Esophagus squamous epithelium (tissue), 5 donors: ENCODE data around the gene MXRA5. TPM values are rescaled to one million over a fixed set of nuclear protein-coding genes. Genes with fewer than 3 reads are reported as not detected.
"Not testable (repeated sequence)": the region's sequence is repeated elsewhere in the genome, so short reads cannot be mapped to it uniquely, and the experiment has no call there.

Experiments
- DNase-seq: peaks from one replicate; lab custom pipeline; 2025; lab: John Stamatoyannopoulos, UW
- H3K27ac ChIP-seq, 4 donors: fragments of 200-600 bp; sonication (generic); one replicate each; pipeline ENCODE4 v1.5.1; 2016 to 2019; ENCODE audit warnings: mild to moderate bottlenecking in 1 of 4
- H3K27me3 ChIP-seq, 4 donors: fragments of 200-600 bp; sonication (generic); 1 replicate in 3 of 4; 2 replicates in 1 of 4; pipeline versions ENCODE4 v1.5.1 to v1.6.0; 2017 to 2021; ENCODE audit warnings: antibody characterized with exemption in 1 of 4
- H3K36me3 ChIP-seq, 3 donors: fragments of 200-600 bp; sonication (generic); one replicate each; pipeline ENCODE4 v1.5.1; 2016 to 2019
- H3K4me1 ChIP-seq, 3 donors: fragments of 200-600 bp; sonication (generic); one replicate each; pipeline ENCODE4 v1.5.1; 2017 to 2019
- H3K4me3 ChIP-seq, 4 donors: fragments of 200-600 bp; sonication (generic); 1 replicate in 3 of 4; 2 replicates in 1 of 4; pipeline ENCODE4 v1.5.1; 2016 to 2019; ENCODE audit warnings: mild to moderate bottlenecking in 2 of 4, moderate library complexity in 1 of 4
- H3K9me3 ChIP-seq, 3 donors: fragments of 200-600 bp; sonication (generic); one replicate each; pipeline ENCODE4 v1.5.1; 2016 to 2019
- CTCF ChIP-seq, 6 experiments: fragments of 450-650 bp in 4 of 6; fragments of 200-600 bp in 2 of 6; sonication (generic) in 2 of 6; IDR thresholded peaks; one replicate each; pipeline ENCODE4 v1.5.1; 2016 to 2019; ENCODE audit warnings: antibody characterized with exemption in 6 of 6, mild to moderate bottlenecking in 4 of 6, moderate library complexity in 4 of 6
- POLR2A ChIP-seq, 4 donors: fragments of 450-650 bp; IDR thresholded peaks; one replicate each; pipeline ENCODE4 v1.6.1; 2017; ENCODE audit warnings: antibody characterized with exemption in 4 of 4, mild to moderate bottlenecking in 4 of 4, moderate library complexity in 3 of 4
- WGBS, 2 donors: methylation state at CpG; one replicate each; pipeline ENCODE4 v1.1.5; 2018; 5-methylcytosine and 5-hydroxymethylcytosine counted together
- intact Hi-C: fragments of 100-400 bp; cut with DNase I; formaldehyde crosslinking; loops from one replicate; pipeline ENCODE4 v1.15.0; 2022
- total RNA-seq, 4 donors: library from RNA; depleted of rRNA; stranded (reverse); fragments of >200 nt; gene quantifications; one replicate each; pipeline ENCODE4 v1.1.0, GENCODE V29; 2016
- donor health status: DM: yes; HTN: yes; CAD: no.

The MXRA5 gene
- total RNA-seq, 4 donors from 2014 or later, result 4.3 to 9.9 (median 6.4) TPM

GRCh38 chrX:3280706-3281105 is 65.7 kb downstream of the MXRA5 start:
- Histone ChIP-seq H3K27me3 (no peaks in the 10 kb centered on the region), H3K36me3 (no peaks in the 10 kb centered on the region), H3K9me3 (peaks cover 0 to 7% (median 0%) of the 10 kb centered on the region in 3 donors), H3K4me1 (no peaks in the 10 kb centered on the region), H3K27ac (no peak overlapping the region), H3K4me3 (no peak overlapping the region)
- intact Hi-C loops, result no loop called here
- no peak for DNase-seq
- 34 to 78% methylated on average over 1 of the region's 1 CpG for WGBS, 2 donors
- no peak for TF ChIP-seq POLR2A (IDR thresholded peaks at IDR 0.05)

- H3K4me3 ChIP-seq, H3K27ac ChIP-seq, H3K27me3 ChIP-seq, H3K36me3 ChIP-seq, DNase-seq, intact Hi-C loops, H3K9me3 ChIP-seq: not testable (repeated sequence)
- 100% methylated on average over 1 of the region's 1 CpG for WGBS, 2 donors
- peaks cover 0 to 19% (median 0%) of the 10 kb centered on the region in 3 donors for H3K4me1 ChIP-seq
Observed at GRCh38 chrX:3273668-3274067, 72.8 kb downstream of the MXRA5 start.

GRCh38 chrX:3271834-3272186 is 74.6 kb downstream of the MXRA5 start:
- H3K9me3 ChIP-seq, result no peaks in the 10 kb centered on the region
- H3K27ac ChIP-seq, result peak overlapping the region in 1 of 4 donors; percentile 48
- peak overlapping the region in 1 of 4 donors; percentile 21 for H3K4me3 ChIP-seq
- intact Hi-C loops, result no loop called here
- no peak for DNase-seq
- no peaks in the 10 kb centered on the region for H3K27me3 ChIP-seq
- TF ChIP-seq POLR2A (IDR thresholded peaks at IDR 0.05) (no peak), CTCF (IDR thresholded peaks at IDR 0.05) (no peak)
- WGBS, 2 donors, result 10 to 18% methylated on average over 6 of the region's 6 CpGs
- peaks cover 0 to 19% (median 0%) of the 10 kb centered on the region in 3 donors for H3K4me1 ChIP-seq
- H3K36me3 ChIP-seq, result no peaks in the 10 kb centered on the region

GRCh38 chrX:3271183-3271833 is 75.1 kb downstream of the MXRA5 start:
- peak overlapping the region in 2 of 4 donors; percentile 21 to 48 for H3K27ac ChIP-seq

GRCh38 chrX:3268829-3269228 is 77.6 kb downstream of the MXRA5 start:
- TF ChIP-seq POLR2A (IDR thresholded peaks at IDR 0.05), result no peak
- TF ChIP-seq CTCF (IDR thresholded peaks at IDR 0.05), result no peak
- Histone ChIP-seq H3K27ac (peak overlapping the region in 1 of 4 donors; percentile 21), H3K4me1 (peaks cover 0 to 19% (median 0%) of the 10 kb centered on the region in 3 donors), H3K27me3 (no peaks in the 10 kb centered on the region), H3K36me3 (no peaks in the 10 kb centered on the region), H3K9me3 (no peaks in the 10 kb centered on the region), H3K4me3 (no peak overlapping the region)
- intact Hi-C loops, result no loop called here
- no peak for DNase-seq
- 44 to 47% methylated on average over 3 of the region's 3 CpGs for WGBS, 2 donors

More at GRCh38 chrX:3271183-3271833, 75.1 kb downstream of the MXRA5 start:
- 23 to 34% methylated on average over 5 to 12 of the region's 12 CpGs for WGBS, 2 donors
- TF ChIP-seq POLR2A (IDR thresholded peaks at IDR 0.05) (no peak), CTCF (IDR thresholded peaks at IDR 0.05) (no peak)
- peak overlapping the region in 1 of 4 donors; percentile 21 for H3K4me3 ChIP-seq
- no peaks in the 10 kb centered on the region for H3K9me3 ChIP-seq
- H3K36me3 ChIP-seq, result no peaks in the 10 kb centered on the region
- DNase-seq, result no peak
- H3K27me3 ChIP-seq, result no peaks in the 10 kb centered on the region
- intact Hi-C loops, result no loop called here
- H3K4me1 ChIP-seq, result peaks cover 0 to 19% (median 0%) of the 10 kb centered on the region in 3 donors

- WGBS, 2 donors, result 43 to 51% methylated on average over 2 of the region's 2 CpGs
- no peaks in the 10 kb centered on the region for H3K27me3 ChIP-seq
- no peaks in the 10 kb centered on the region for H3K36me3 ChIP-seq
- H3K27ac ChIP-seq, result no peak overlapping the region
- TF ChIP-seq POLR2A (IDR thresholded peaks at IDR 0.05) (no peak), CTCF (IDR thresholded peaks at IDR 0.05) (no peak)
- H3K4me3 ChIP-seq, result no peak overlapping the region
- H3K4me1 ChIP-seq, result no peaks in the 10 kb centered on the region
- intact Hi-C loops, result no loop called here
- no peaks in the 10 kb centered on the region for H3K9me3 ChIP-seq
- DNase-seq, result no peak
Observed at GRCh38 chrX:3263681-3264126, 82.7 kb downstream of the MXRA5 start.
